NCI-H748 (cell line): ENCODE data around the gene ADRB2.

ENCODE experiments used
- DNase-seq: peaks from one replicate; lab custom pipeline; 2025; ENCODE audit not compliant: unreplicated experiment; lab: John Stamatoyannopoulos, UW

Gene ADRB2

DNA sequence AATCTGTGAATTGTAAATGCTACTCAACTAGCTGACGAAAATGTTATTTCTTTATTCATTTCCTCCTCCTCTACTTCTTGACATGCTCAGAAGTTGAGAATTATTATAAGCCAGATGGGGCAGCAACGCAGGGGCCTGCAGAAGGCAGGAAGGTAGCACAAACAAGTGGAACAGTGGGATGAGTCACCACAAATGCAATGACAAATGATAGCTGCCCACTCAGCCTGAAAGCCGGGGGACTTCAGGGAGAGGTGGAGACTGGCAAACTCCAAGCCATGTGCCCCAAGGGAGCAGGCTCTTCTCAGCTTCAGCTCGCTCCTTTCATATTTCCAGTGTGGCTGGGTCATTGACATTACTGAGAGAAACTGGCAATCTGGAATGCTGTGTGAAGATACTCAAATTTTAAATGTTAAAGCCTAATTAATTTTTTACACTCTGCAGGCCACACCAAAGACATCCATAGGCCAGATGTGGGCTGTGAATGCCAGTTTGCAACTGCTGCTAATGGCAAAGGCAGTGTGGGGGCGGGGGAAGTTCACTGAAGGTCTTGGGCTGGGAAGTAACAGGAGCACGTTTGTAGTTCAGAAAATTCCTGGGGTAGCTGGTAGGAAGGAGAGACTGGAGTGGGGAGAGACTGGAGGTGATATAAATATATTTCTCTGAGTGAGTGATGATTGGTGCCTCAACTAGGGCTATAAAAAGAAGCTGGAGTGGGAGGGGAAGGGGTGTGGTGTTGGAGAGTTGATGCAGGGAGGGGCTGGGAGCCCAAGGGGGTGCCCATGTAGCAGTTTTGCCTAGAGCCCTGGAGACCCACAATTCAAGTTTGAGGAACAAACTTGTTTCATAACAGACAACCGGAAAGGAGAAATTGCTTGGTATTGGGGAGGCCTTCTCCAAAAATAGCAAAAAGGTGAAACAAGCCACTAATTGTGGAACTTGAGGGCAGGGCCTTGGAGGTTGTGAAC lies 20.8 kb upstream of the ADRB2 start:
- no peak for DNase-seq

DNA sequence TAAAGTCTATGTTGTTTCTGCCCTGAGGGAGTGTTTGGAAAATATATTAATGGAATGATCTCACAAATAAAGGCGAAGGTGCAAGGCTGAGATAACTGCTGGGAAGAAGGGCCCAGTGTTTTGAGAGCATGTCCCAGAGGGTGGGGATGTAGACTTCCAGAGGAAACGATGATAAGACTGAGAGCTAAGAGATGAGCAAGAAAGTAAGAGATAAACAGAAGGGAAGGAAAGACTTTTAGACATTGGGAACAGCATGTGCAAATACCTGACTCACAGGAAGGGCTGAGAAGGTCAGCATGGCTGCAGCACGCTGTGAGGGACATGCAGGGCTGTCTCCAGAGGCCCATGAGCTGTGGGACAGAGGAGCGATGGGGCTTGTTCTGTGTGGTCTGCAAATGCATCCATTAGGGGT lies 19.9 kb upstream of the ADRB2 start:
- DNase-seq: no peak

DNA sequence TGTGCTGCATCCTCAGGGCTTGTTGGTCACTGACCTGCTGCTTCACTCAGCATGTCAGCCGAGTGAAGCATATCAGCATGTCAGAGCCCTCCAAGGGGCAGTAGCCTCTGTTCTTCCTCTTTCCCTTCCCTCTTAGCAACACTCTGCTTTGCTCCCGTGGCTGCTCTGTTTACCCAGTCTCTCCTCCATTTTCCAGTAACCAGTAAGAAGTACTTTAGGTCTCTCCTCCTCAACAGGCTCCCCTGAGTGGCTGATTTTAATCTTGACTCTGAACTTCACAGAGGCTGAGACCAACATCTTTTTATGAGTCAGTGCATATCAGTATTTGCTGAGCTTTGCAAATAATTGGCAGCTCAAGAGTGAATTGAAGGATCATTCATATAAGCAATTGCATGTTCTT lies 18.6 kb upstream of the ADRB2 start:
- DNase-seq: peak; percentile 31

DNA sequence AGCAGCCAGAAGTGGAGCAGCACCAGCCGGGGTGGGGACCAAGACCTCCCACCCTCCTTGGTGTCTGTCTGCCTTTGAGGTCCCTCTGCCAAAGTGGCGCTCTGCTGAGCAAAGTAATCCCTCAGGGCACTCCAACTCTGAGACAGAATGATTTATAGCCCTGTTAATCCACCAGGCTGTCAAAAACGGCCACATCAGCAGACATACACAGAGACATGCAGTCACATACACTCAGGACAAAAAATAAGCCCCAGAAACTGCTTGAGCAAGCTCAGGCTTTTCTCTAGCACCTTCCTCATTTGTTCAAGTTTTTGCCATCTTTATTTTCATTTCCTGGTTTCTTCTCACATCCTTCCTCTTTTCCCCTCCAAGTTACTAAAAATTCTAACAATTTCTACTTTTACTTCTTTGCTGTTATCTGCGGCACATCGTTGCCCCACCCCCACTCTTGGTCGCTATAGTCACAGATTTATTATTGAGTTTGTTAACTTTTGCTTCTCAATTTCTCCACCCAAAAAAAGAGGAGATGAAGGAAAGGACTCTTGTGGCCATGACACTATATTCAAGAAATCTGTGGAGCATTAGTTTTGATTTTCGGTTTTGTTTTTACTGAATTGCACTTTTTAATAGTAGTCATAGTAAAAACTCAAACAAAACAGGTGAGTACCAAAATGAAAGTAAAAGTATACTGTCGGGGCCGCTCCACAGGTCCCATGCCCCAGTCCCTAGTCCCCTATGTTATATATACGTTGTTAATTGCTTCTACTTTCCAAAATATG lies 17.4 kb upstream of the ADRB2 start:
- peak; percentile 52 for DNase-seq

DNA sequence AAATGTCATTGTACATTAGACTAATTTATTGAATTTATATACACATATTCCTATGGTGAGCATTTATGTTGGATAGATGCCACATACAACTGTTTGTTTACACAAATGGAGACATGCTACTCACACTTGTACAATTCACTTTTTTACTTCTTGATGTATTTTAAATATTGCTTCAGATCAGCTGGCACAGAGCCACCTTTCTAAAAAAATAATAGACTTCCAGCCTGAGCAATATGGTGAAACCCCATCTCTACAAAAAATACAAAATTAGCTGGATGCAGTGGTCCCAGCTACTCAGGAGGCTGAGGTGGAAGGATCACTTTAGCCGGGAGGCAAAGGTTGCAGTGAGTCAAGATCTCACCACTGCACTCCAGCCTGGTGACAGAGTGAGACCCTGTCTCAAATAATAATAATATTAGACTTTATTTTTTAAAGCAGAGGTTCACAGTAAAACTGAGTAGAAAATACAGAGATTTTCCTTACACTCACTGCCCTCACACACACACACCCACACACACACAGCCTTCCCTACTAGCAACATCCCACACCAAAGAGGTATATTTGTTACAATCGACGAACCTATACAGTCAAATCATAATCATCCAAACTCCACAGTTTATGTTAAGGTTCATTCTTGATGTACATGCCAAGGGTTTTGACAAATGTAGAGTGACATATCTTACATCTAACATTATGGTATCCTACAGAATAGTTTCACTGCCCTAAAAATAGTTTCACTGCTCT lies 16.5 kb upstream of the ADRB2 start:
- DNase-seq: no peak

DNA sequence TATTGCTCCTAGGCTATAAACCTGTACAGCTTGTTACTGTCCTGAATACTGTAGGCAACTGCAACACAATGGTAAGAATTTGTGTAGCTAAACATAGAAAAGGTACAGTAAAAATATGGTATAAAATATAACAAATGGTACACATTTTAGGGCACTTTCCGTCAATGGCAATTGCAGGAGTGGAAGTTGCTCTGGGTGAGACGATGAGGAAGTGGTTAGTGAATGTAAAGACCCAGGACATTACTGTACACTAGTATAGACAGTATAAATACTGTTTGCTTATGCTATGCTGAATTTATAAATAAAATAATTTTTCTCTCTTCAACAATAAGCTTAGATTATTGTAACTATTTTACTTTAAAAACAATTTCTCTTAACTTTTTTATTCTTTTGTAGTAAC lies 15.6 kb upstream of the ADRB2 start:
- no peak for DNase-seq

DNA sequence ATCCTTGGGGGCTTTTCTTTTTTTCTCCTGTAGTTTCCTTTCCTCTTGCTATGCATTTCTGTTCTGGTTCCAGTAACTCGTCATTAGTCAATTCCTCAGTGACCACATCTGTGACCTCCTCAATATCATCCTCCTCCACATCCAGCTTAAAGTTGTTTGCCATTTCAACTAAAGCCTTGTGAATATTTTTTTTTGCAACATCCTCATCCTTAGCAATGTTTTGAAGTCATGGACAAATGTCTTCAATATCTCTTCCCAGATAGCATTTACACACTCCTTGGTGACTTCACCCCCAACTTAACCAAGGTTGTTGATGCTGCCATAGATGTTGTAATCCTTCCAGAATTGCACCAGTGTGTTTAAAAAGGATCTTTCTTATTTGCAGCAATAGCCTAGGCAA lies 14.7 kb upstream of the ADRB2 start:
- DNase-seq: no peak

DNA sequence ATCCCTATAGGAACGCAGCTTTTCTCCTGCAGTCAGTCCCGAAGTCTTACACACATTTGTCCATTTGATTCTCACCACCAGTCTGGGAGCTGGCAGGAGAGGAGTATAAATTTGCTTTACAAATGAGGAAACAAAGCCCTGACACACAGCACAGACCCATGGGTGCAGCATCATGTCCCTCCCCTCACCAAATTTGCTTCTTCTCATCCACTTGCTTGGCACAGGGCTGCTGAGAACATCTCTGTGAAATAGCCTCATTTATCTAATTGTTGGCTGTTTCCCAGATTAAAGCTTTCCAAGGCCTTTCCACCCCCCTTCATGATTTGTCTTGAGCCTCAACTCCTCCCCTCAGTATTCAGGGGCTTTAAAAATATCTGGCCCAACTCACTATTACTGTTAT lies 11.3 kb upstream of the ADRB2 start:
- no peak for DNase-seq

DNA sequence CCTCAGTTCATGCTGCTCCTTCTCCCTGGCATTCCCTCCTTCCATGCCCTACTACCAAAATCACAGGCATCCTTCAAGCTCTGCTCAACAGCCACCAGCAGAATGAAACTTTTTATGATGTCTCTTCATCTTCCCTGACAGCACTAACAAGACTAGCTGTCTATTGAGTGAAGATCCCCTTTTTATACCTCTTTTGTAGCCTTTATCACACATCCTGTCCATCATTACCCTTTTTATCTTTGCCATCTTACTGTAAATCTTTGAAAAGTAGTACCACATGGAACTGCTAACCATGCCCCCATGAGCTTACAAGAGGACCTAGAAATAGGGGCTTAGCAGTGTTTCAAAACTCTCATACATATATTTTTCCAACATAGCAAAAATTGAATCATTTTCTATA lies 10.8 kb upstream of the ADRB2 start:
- DNase-seq: no peak

DNA sequence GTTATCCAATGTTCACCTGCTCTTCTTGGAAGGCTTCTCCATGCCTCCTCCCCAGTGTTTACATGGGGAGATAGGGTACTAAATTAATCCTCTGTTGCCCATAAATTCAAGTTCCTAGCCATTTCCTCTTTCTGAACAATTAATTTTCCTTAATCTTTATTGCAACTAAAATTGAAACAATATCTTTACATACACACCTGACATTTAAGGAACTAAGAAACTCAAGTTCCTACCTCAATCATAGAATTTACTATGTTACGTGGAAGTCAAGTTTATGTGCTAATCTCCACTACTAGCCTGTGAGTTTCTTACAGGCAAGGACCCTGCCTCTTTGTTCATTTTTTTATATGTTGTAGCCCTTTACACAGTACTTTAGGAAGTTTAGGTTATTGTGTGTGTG lies 10.1 kb upstream of the ADRB2 start:
- no peak for DNase-seq

DNA sequence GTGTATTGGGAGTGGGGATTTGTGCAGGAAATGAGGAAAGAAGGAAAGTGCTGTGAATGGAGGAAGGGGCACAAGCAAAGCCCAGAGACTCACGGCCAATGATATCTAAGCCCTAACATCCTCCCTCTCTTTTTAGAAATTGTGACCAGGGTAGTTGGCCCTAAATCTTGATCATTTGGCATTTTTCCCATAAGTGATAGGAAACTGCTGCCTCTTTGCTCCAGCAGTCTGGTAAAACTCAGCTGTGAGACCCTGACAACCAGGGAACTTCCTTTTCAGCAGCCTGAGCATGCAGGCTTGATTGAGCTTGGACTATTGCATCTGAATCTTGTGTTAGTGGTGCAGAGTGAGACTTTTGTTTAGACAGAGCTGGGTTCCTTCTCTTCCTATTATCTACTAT lies 9.6 kb upstream of the ADRB2 start:
- no peak for DNase-seq

DNA sequence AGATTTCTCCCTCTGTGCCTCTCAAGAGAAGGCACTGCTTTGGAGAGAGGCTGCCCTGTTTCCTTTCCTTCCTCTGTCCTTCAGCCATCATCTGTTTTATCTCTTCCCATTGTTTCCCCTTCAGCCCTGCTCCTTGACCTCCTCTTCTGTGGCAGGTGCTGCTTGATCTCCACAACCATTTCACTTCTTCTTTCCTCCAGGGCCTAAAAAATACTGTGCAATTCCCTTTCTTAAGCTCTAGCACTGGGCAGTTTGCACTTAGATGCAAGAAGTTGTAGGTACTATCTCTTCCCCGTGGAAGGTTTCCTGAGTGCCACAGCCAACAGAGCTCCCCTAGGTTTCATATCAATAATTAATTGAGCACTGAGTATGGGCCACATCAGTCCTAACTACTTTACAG lies 8.8 kb upstream of the ADRB2 start:
- DNase-seq: no peak

DNA sequence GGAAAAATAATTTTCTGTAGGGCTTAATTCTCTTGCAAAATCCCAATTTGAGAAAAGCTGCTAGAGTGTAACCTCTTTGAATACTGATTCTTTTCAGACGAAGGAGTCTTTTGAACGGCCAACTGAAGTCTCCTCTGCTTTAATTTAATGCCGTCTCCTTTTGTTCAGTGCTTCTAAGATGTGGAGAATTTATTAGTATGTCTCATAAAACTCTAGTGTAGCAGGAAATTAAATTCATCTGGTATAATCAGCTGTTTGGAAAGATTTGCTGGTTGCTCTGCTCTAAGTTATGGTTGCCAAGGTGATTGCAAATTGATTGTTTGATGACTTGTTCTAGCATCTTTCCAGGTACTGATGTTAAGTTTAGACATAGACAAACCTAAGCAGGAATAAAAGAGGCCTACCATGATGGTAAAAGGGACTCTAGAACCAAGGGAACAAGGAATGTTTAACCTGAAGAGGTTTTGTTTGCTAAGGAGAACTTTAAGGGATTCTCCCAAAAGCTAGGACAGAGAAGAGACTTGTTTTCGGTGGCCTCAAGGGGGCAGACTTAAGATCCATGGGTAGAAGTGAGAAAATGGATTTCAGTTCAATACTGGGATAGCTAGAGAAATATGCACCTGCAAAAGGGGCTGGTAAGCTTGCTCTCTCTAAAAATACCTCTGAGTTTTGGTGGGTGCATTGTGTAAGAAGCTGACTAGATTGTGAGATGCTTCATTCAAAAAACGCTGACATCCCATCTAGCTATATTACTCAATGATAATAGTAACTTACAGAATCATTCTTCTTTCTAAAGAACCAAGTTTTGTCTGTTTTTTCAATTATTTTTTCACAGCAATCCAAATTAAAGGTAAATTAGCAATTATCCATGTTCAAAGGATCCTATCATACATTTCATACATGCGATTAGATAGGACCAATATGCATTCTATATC lies 5.7 kb upstream of the ADRB2 start:
- peak; percentile 50 for DNase-seq

DNA sequence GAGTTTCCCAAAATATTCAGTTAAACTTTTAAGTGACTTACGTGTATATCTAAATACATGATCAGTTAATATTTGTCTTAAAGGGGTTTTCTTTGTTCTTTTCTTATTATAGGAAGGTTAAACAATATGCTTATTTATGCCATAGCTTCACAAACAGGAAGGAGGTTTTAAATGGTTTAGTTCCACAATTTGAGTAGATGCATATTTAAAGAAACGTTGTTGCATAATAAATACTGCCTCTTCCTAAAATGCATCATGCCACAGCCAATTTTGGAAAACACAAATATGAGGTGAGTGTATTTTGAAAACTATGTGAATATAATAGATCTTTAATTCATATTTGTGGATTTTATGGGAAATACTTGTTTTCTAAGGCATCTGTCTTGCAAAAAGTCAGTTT lies 2.5 kb upstream of the ADRB2 start:
- DNase-seq: no peak

DNA sequence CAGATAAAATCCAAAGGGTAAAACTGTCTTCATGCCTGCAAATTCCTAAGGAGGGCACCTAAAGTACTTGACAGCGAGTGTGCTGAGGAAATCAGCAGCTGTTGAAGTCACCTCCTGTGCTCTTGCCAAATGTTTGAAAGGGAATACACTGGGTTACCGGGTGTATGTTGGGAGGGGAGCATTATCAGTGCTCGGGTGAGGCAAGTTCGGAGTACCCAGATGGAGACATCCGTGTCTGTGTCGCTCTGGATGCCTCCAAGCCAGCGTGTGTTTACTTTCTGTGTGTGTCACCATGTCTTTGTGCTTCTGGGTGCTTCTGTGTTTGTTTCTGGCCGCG lies 727 bp upstream of the ADRB2 start:
- DNase-seq: no peak

DNA sequence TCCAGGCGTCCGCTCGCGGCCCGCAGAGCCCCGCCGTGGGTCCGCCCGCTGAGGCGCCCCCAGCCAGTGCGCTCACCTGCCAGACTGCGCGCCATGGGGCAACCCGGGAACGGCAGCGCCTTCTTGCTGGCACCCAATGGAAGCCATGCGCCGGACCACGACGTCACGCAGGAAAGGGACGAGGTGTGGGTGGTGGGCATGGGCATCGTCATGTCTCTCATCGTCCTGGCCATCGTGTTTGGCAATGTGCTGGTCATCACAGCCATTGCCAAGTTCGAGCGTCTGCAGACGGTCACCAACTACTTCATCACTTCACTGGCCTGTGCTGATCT lies 294 bp downstream of the ADRB2 start:
- no peak for DNase-seq

DNA sequence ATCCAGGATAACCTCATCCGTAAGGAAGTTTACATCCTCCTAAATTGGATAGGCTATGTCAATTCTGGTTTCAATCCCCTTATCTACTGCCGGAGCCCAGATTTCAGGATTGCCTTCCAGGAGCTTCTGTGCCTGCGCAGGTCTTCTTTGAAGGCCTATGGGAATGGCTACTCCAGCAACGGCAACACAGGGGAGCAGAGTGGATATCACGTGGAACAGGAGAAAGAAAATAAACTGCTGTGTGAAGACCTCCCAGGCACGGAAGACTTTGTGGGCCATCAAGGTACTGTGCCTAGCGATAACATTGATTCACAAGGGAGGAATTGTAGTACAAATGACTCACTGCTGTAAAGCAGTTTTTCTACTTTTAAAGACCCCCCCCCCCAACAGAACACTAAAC lies 1.3 kb downstream of the ADRB2 start:
- DNase-seq: no peak

DNA sequence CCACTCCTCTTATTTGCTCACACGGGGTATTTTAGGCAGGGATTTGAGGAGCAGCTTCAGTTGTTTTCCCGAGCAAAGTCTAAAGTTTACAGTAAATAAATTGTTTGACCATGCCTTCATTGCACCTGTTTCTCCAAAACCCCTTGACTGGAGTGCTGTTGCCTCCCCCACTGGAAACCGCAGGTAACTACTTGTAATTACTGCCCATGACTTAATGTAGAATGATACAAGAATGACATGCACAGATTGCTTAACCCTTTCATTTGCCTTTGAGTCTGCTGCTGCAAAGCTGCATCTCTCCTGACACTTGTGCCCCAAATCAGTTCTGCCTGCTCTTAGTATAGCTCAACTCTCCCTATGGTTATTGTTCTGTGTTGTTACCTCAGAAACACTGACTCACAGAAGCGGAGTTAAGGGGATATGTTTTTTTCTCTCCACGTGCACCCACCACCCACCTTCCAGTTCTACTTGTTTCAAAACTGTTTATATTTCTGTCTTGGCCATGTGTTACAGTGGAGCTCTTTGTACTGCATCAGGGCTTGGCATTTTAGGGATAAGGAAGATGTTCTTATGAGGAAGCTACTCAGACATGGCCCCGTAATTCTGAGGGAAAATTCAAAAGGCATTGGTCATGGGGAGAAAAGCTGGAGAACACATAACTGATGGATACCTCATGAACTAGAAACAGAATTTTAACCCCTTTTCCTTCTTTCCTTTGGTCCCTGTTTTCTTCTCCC lies 2.3 kb downstream of the ADRB2 start:
- peak; percentile 6 for DNase-seq

DNA sequence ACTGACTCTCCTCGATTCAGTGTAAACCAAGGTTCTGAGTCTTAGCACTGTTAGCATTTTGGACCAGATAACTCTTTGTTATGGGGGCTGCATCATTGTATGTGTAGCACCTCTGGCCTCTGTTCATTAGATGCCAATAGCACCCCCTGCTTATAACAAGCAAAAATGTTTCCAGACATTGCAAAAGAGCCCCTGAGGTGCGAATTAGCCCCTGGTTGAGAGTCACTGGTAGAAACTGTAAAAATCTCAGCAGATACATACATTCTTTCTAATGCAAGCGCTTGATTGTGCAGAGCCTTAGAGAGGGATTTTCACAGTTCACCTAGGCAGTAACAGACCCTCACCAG lies 2.8 kb downstream of the ADRB2 start:
- DNase-seq: no peak

DNA sequence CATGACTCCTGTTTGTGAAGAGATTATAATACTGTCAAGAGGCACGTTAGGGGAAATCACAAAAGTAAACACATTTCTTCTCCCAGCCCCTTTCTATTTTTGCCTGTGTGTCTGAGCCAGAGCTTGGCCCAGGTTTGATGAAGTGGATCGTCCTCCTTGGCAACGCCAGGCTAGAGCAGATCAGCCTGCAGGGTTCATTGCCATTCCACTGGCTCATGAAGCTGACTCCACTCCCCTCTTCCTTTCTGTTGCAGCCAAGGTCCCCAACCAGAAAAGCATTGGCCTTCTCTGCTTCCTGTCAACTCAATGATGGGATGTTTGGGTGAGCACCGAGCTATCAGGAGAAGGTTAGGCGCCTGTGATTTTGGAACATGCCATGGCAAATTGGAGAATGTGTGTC lies 3.3 kb downstream of the ADRB2 start:
- DNase-seq: no peak
